Measurements from ENCODE around the gene CAPZA1. TPM values are rescaled to one million over a fixed set of nuclear protein-coding genes. Genes with fewer than 3 reads are reported as not detected.

CAPZA1 gene
- total and polyA plus RNA-seq, 10 of the 15 experiments (the other 5 are each of a cell fraction or from before 2014, with no cell fraction given), result 187 to 886 (median 278) TPM

- Histone ChIP-seq H3K9me3 (replicated peaks; ENCODE audit: control insufficient read depth, insufficient read depth, low read length) (no peaks in the 10 kb centered on the region), H3K4me1 (ENCODE audit: control insufficient read depth, insufficient read depth, low read length) (peaks cover 16% of the 10 kb centered on the region), H3K4me2 (ENCODE audit: control insufficient read depth, insufficient read depth) (peak overlapping the region; percentile 66), H3K27me3 (replicated peaks in 1 of 2; ENCODE audit: control insufficient read depth in 2 of 2, insufficient read depth in 2 of 2, low read length in 1 of 2) (no peaks in the 10 kb centered on the region), H3K27ac (ENCODE audit: control insufficient read depth, insufficient read depth) (0 out of 2 replicates have a peak overlapping the region, but pooled peaks have one; percentile 15), H4K20me1 (ENCODE audit: control insufficient read depth, insufficient read depth) (no peaks in the 10 kb centered on the region), H3K36me3 (ENCODE audit: control insufficient read depth in 2 of 2, insufficient read depth in 2 of 2, low read length in 1 of 2) (0 out of 4 replicates have a peak, but pooled peaks cover 0 to 6% of the 10 kb centered on the region in 2 experiments), H3K79me2 (ENCODE audit: control insufficient read depth, insufficient read depth, low read length) (peaks cover 33% of the 10 kb centered on the region), H2AFZ (ENCODE audit: control insufficient read depth, low read depth, low read length) (peak overlapping the region; percentile 85), H3K9ac (ENCODE audit: control insufficient read depth, insufficient read depth, low read length) (peak overlapping the region; percentile 76), H3K4me3 (peak overlapping the region; percentile 91)
- BruUV-seq (replicated peaks), result no TSS peak
- in situ Hi-C loops (cut with MboI), result loop anchor here (5.0 kb wide), 2 partner anchors 205 to 315 kb away; no protein-coding TSS in a partner anchor
- DNase-seq (ENCODE audit: low read depth, low spot score), result no peak
- intact Hi-C loops (cut with micrococcal nuclease; ENCODE audit: unreplicated experiment), result loop anchor here (1.0 to 2.0 kb wide), 4 partner anchors 89 to 316 kb away; partner anchors contain the start of genes CAPZA1 and ST7L
- ChIA-PET RAD21 (ENCODE audit: unreplicated experiment) (interaction anchor here (0.6 to 5.6 kb wide), 16 partner anchors 31 to 316 kb away, joined by 3 to 53 read pairs (median 7); partner anchors contain the start of genes CTTNBP2NL and MOV10), CTCF (interaction anchor here (1.0 to 5.9 kb wide), 22 partner anchors 9 to 365 kb away, joined by 3 to 122 read pairs (median 5); partner anchors contain the start of genes CAPZA1, CTTNBP2NL, LRIG2 and MOV10), POLR2A (interaction anchor here (1.0 to 1.9 kb wide), 5 partner anchors 87 to 318 kb away, joined by 3 to 7 read pairs (median 3); partner anchors contain the start of gene ST7L), SMC1A (ENCODE audit: uncharacterized antibody, unreplicated experiment) (interaction anchor here (0.8 to 5.1 kb wide), 18 partner anchors 32 to 319 kb away, joined by 3 to 47 read pairs (median 4); partner anchors contain the start of genes MOV10 and ST7L)
- WGBS (ENCODE audit: insufficient coverage, insufficient replicate concordance, low lambda C conversion rate, missing lambda C conversion rate), result 17% methylated on average over 33 of the region's 42 CpGs
- ATAC-seq, result peak; percentile 69
- no peak for FAIRE-seq
- TF ChIP-seq SMARCA5 (IDR thresholded peaks at IDR 0.05) (peak; percentile 69; the same call in 1 of the 2 replicates), EED (IDR thresholded peaks at IDR 0.05; ENCODE audit: low read depth) (peak; percentile 89), NFXL1 (IDR thresholded peaks at IDR 0.05; ENCODE audit: borderline replicate concordance) (peak; percentile 97), FOXK2 (IDR thresholded peaks at IDR 0.05) (no peak), ZNF384 (IDR thresholded peaks at IDR 0.05; ENCODE audit: borderline replicate concordance, low read depth, low read length) (no peak), SIN3A (IDR thresholded peaks at IDR 0.05; ENCODE audit: low read depth, low read length) (no peak), SMAD1 (IDR thresholded peaks at IDR 0.05; ENCODE audit: low read depth, partially characterized antibody) (no peak), YY1 (IDR thresholded peaks at IDR 0.05; ENCODE audit: low read depth, low read length) (peak; percentile 56; the same call in 1 of the 2 replicates), HCFC1 (IDR thresholded peaks at IDR 0.05; ENCODE audit: low read length) (no peak), NBN (IDR thresholded peaks at IDR 0.05) (peak; percentile 48; the same call in 1 of the 2 replicates), BCL11A (IDR thresholded peaks at IDR 0.05; ENCODE audit: low read depth, low read length) (no peak), SMC3 (IDR thresholded peaks at IDR 0.05; ENCODE audit: borderline replicate concordance, low read length) (peak; percentile 86), HSF1 (IDR thresholded peaks at IDR 0.05; ENCODE audit: low read depth, low read length) (no peak), WRNIP1 (IDR thresholded peaks at IDR 0.05; ENCODE audit: borderline replicate concordance, low read depth, low read length) (no peak), BCLAF1 (IDR thresholded peaks at IDR 0.05) (no peak), RBBP5 (conservative IDR thresholded peaks at IDR 0.05) (no peak)
- TF ChIP-seq, protein P1, sequence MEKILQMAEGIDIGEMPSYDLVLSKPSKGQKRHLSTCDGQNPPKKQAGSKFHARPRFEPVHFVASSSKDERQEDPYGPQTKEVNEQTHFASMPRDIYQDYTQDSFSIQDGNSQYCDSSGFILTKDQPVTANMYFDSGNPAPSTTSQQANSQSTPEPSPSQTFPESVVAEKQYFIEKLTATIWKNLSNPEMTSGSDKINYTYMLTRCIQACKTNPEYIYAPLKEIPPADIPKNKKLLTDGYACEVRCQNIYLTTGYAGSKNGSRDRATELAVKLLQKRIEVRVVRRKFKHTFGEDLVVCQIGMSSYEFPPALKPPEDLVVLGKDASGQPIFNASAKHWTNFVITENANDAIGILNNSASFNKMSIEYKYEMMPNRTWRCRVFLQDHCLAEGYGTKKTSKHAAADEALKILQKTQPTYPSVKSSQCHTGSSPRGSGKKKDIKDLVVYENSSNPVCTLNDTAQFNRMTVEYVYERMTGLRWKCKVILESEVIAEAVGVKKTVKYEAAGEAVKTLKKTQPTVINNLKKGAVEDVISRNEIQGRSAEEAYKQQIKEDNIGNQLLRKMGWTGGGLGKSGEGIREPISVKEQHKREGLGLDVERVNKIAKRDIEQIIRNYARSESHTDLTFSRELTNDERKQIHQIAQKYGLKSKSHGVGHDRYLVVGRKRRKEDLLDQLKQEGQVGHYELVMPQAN (conservative IDR thresholded peaks at IDR 0.05), result peak; percentile 80
Measured at GRCh38 chr1:112707221-112708001, 87.8 kb downstream of the CAPZA1 start.
